CD4-positive, alpha-beta T cell treated with Interleukin-17A for 4 hours (primary cell): ENCODE measurements around the gene CDK5R2.
A peak's percentile ranks its signal among the peaks of the same experiment; 100 is the strongest.

Experiments
- DNase-seq: peaks from one replicate; pipeline ENCODE4 v3.0.0-alpha.2; 2020; ENCODE audit warnings: mixed read lengths

Gene CDK5R2

DNA sequence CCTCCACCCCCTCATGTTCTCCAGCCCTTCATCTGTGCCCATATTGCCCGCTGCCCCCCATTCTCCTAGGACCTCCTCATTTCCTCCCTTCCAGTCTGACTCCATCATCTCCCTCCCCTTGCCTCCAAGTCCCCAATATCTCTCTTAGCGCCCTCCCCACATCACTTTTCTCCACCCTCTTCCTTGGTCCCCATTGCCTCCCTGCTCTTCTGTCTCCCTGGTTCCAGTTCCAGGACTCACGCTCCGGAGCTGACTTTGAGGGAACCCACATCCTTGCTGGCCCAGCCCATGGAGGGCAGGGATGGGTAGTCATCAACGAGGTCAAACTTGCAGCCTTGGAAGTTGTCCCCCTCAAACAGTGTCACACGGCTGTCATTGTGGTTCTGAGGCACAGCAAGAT is 31.1 kb downstream of the CDK5R2 start:
- no peak for DNase-seq

DNA sequence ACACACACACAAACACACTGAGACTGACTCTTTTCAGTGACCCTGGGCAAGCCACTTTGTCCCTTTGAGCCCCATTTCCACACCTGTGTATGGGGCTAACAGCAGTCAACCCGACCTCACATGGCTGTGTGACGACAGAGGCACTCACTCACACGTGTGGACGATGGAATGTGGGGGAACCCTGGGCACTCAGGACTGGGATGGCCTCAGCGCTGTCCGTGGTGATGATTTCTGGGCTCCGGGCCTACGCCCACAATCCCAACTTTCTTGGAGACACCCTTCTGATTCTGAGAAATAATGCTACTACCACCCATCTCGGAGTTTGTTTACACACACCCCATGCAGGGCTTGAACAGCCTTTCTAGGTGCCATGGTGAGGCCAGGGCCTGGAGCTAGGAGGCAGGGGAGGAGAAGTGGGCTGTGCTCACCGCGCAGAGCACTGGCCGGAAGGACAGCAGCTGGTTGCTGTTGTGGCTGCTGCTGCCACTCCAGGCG is 32.3 kb downstream of the CDK5R2 start:
- no peak for DNase-seq

DNA sequence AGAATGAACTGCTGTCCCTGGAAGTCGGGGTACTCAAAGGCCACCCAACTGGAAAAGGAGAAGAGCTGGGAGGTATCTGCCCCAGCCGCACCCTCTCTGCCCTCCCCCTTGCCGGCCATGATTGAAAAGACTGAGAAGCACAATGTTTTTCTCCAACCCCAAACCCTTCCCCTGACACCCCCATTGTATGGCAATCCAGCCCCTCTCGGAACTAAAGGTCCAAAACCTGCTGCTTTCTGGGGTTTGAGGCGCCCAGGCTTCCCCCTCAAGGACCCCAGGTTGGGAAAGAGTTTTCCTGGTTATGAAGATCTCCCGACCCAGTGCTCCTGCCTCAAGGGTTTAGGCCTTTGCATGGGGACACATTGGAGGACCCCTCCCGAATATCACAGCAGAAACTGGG is 32.7 kb downstream of the CDK5R2 start:
- no peak for DNase-seq

DNA sequence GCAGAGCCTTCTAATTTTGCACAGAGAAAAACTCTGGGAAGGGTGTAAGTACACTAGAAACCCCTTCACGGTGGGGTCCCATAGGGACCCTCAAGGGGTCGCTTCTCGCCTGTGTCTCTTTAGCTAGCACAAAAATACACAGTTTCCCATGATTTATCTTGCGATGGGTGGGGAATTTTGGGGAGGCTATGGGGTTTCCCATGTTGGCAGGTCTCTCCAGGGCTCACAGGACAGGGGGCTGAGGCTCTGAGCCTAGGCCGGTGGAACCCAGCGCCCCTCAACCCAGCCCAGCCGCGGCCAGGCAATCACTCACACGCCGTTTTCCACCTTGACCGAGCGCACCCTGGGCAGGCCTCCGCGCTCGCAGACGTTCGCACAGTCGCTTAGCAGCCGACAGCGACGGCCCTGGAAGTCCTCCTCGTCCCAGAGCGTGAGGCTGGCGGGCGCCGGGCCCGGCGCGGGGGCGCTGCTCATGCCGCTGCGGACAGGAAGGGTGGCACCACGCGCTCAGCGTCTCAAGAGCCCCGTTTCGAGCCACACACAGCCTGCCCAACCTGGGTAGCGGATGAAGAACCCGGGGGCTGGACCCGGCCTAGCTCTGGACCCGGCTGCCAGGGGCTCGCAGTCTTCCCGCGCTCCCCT is 33.4 kb downstream of the CDK5R2 start:
- no peak for DNase-seq

DNA sequence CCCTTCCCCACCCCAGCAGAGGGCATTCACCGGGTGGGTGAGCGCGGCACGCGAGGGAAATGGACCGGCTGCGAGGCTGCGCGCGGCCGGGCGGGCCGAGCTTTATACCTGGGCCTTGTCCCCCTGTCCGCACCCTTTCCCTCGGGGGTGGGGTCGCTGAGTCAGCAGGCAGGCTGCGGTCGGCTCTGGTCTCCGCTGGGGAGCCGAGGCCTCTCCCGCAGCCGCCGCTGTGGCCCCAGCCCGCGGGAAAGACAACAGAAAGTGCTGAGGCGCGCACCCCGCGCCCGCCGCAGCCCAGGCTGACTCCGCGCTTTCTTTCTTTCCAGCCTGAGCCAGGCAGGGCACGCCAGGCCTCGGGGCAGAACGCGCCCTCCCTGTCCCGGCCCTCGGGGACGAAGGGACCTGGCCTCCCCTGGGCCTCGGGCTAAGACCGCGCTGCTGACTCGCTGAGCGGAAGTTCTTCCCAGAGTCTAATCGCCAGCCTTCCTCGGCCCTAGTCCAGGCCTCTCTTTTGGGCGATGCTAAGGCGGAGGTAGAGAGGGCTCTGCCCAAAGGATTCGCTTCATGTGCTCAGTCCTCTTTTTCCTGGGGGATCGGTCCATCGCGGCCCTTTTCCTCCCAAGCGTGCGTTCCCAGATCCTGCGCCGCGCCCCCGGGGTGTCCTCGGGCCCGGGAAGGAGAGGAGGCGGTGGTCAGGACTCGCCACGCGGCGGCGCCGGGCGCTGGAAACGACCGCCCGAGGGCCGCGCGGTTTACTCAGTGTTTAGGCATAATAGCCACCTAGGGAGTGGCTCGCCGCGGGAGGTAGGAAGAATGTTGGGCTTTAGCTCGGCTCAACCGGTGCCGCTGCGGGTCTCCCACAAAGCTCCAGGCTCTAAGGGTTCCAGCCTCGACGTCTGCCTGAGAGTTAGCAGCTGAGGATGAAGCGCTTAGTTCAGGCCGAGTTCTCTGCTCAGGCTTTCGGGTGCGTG is 34.2 kb downstream of the CDK5R2 start, which contains the start of gene CRYBA2:
Gene CRYBA2, minus strand, starts transcription at position 78 of the 971 bp plus-strand sequence. CDS start 246 bp downstream, outside the sequence.
- DNase-seq: no peak

DNA sequence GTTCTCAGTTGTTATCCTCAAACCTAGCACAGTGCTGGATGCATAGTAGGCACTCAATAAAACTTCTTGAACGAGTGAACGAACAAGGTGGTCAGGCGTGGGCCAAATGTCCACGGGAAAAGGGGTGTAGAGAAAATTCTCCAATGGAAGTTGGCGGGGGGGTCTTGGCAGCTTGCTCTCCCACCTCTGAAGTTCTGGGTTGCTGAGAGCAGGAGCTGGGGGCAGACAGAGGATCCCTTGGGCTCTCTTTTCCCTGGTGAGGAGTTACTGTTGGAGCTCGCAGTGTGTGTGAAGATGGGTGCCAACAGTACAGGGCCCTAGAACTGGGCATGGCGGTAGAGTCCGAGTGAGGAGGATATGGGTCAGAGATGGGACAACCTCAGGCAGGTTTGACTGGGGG is 36.1 kb downstream of the CDK5R2 start:
- DNase-seq: no peak

DNA sequence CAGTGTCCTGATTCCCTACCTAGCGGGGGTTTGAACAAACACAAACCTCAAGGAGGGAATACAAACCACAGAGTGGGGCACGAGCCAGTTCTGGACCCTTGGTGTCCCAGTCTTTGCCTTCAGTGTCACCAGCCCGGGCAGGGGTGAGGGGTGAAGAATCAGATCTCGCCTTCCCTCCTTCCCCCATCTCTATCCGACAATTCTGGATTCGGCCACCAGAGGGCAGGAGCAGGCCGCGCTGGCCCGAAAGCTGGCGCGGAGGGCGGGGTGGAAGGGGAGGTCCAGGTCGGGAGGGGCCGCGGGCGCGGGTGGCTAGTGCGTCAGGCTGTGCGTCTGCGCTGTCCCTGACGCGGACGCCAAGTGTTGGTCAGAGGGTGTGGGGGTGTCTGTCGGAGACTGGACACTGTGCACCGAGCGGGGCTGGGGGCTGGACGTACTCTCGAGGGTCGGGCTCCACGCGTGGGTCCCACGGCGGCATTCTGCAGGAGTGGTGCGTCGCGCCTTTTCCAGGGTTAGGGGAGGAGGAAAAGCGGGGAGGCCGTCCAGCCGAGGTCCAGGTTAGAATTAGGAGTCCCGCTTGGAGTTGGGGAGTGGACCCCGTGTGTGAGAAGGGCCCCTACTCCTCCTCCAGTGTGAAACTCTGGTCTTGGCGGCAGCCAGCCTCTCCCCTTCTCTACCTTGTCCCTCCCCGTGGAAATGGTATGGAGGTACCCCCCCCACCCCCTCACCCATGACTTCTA is 36.7 kb downstream of the CDK5R2 start:
- DNase-seq: peak; percentile 78

DNA sequence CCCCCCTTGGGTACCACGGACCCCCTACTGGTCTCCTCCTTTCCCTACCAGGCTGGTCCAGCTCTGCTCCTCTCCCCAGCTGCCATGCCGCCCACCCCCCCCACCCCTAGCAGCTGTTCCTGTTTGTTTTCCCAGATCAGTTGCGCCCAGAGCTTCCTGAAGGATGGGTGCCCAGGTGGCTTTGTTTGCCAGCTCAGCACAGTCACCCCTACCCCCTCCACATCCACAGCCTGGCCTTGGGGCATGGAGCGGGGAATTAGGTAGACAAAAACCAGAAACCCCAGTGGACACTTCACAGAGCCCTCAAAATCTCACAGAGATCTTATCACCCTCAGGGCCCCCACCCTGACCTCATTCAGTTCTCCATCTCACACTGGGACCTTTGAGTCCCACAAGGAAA is 37.5 kb downstream of the CDK5R2 start:
- DNase-seq: no peak

DNA sequence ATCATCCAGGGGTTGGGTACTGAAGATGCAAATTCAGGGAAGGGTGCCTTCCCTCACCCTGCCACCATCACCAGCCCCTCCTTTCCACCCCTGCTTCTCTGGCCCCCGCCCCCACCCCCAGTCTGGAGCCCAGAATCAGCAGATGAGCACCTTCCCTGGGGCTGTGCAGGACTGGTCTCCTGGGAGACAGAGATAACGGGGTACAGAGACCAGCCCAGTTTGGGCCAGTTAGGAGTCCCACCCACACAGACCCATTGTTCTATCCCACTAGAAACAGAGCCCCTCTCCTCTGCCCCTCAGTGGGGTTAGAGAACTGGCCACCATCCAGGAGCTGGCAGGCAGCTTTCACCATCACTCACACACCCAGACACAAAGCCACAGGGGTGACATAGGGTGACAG is 38.3 kb downstream of the CDK5R2 start:
- DNase-seq: no peak

DNA sequence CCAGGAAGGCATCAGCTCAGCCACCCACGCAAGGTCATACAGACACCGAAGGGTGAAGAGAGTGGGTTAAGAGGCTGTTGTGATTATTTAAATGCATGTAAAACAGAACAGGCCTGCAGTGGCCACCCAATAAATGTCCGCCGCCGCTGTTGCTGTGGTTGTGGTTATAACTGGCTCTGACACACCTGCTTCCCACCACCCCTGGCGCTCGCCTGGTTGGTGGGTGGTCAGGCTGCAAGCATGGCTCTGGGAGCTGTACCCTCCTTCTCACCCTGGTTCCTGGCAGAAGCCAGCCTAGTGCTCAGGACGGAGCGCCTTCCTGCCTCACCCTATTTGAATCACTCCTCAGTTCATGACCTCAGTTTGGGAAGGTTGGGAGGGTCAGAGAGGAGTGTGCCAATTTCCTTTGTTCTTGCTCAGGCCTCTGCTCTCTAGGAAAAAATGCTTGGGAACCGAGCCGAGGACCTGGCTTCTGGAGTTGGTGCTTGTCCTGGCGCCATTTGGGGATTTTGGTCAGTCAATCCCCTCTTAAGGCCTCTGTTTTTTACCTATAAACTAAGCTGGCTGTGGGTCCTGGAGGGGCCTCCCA is 39.0 kb downstream of the CDK5R2 start:
- no peak for DNase-seq

DNA sequence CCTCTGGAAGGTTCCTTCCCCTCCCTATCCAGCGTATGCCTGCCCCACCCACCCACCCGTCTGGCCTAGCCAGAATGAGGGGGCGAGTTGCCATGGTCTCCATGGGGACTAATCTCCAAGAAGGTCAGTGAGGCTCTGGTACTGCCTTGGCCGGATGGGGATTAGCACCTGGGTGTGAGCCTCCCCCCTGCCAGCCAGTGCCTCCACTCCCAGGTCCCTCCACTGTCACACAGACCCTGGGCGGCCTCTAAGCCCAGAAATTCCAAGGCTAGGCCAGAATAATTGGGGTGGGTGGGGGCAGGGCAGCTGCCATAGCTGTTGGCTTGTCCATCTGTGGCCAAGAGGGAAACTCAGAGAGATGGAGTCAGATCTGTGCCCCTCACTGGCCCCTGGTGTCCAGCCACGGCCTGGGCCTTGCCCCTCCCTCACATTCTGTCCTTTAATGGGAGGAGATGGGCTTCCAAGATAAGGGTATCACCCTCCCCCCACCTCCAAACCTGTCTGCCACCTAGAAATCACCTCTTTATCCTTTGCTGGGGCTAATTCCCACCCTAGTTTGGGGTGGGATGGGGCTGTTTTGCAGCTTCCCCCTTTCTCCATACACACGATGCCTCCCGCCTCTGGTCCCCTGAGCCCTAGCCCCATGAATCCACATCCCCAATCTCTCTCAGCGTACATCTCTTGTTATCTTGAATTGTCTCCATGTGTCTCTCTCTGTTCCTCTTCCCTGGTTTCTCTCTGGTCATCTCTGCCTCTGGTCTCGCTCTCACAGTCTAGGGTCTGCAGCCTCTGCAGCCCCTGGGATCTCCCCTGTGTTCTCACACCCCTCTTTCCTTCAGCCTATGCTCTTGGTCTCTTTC is 39.8 kb downstream of the CDK5R2 start:
- no peak for DNase-seq

DNA sequence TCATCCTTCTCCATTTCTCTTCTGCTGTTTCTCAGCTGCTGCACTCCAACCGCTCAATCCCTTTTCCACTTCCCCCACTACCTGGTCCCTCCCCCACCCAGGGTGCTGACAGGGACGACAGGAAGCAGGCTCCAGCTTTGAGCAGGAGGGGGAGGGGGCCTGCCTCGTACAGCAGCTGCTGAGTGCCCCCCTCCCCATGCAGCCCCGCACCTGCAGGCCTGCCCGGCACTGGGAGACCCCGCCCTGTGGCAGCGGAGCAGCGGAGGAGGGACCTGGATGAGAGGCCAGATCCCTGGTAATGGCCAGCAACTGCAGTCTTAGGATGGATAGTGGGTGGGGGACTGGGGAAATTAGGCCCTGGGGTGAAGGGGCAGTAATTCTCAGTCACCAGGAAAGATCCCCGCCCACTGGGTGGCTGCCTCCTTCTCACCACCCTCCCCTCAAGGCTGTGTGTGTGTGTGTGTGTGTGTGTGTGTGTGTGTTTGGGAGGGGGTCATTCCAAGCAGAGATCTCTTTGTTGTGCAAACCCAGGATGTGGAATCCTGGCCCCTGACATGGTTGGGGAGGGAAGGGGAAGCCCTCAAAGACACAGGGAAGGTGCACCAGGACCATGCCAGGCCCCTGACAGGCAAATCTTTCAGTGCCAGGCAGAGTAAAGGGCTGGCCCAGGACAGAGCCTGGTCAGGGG is 40.6 kb downstream of the CDK5R2 start:
- DNase-seq: no peak

DNA sequence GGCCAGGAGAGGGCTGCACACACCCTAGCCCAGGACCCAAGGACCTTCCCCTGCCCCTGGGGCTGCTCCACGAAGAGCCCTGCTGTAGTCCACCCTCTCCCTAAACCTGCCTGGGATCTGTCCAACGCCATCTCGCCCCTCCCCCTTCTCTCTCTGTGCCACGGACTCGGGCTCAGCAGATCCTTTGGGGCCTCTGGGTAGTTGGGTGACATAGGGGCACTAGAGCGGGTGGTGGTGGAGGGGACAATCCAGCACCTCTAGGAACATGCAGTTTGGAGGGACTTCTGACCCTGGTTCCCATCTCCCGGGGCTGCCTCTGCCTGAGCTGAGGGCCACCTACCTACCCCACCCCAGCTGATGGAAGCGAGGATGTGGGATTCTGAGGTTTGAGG is 41.1 kb downstream of the CDK5R2 start:
- no peak for DNase-seq

DNA sequence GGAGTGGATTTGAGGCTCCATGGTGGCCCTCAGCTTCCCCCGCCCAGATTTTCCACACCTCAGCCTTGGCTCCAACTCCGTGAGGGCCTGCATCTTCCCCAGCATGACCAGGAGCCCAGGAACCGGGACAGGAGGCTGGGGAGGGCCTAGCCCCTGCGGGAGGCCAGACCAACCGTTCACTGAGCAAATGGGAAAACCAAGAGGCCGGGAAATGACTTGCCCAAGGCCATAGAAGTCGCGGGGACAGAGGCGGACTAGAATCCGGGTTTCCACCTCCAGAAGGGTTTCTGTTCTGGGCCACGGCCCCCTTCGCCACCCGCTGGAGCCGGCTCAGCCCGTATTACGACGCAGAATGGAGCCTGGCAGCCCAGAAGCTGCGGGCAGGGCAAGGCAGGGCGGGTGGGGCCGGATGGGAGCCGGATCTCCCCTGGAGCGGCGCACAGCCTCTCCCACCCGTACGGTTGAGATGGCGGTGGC is 41.7 kb downstream of the CDK5R2 start:
- DNase-seq: no peak

DNA sequence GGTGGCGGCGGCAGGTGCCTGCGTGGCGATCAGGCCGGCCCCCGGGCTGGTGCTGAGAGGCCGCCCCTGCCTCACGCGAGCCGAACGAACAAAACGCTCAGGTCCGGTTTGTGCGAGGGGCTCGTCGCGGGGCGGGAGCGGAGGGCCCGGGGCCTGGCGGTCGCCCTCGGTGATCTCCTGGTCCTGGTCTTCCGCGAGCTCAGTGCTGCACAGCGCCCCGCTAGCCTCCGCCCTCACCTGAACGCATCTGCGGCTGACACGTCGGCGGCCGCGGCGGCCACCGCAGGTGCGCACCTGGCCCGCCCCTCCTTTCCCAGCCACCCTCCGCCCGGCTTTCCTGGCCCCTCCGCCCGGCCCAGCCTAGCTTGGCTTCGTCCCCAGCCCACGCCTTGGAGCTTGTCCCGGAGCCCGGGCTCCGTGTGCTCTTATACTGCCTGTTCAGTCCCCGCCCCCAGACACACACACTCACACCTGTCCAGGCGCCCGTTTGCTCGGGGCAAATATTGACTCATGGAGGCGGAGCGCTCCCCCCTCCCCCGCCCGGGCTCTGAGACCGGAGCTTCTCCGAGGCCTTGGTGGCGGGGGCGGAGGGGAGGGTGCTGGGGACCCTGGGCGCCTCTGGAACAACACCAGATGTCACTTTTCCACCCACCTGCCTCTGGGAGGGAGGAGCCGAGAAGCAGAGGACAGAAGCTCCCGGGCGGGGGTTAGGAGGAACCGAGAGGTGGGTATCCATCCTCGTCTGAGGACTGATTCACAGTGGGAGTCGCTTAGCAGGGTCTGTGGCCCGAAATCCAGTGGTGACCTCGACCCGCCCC is 42.3 kb downstream of the CDK5R2 start:
- DNase-seq: peak; percentile 46

DNA sequence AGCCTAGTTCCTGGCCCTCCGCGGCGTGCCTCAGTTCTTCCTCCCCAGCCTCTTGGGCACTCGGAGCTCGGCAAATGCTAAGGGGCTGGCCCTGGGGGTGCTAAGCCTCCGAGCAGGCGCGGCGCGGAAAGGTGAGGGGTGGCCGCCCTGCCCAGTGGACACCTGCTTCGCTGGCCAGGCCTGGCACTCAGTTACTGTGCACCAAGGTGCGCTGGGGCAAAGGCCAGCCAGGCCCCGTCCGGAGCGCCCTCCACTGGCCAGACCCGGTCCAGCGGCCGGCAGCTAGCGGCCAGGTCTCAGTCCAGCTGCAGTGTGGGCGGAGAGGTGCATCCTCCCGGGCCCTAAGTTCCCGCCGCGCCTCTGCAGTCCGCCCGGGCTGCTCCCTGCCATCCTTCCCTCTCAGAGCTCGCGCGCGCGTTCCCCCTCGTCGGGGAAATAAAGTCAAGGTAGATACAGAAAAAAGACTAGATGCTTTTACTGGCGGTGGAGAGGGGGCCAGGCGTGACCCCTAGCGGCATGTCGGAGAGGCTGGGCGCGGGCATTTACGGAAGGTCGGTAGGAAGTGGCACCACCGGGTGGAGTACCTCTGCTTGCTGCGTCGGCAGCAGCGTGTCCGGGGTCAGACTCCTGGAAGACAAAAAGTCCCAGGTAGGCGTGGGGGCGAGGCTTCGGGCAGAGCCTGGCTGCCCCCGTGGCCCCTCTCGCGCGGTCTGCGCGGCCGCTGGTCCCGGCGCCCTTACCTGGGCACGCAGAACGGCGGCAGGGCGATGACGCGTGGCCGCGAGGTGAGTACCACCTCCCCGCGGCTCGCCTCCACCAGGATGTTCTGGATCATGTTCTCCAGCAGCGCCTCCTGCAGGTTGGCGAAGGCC is 43.2 kb downstream of the CDK5R2 start:
- peak; percentile 55 for DNase-seq

DNA sequence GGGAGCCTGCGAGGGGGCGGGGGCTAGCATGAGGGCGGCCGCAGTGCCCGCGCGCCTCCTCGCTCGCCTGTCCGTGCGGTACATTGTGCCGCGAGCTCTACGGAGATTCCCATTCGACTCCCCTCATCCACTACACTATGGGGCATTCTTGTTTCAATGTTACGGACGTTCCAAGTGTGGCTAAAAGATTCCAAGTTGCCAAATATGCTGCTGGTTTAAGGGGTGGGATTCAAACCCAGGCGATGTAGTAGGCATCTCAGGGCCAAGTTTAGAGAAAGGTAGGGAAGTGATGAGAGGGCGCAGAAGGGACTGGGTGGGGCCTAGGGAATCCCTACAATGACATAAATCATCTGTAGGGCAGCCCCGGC is 43.8 kb downstream of the CDK5R2 start:
- no peak for DNase-seq

DNA sequence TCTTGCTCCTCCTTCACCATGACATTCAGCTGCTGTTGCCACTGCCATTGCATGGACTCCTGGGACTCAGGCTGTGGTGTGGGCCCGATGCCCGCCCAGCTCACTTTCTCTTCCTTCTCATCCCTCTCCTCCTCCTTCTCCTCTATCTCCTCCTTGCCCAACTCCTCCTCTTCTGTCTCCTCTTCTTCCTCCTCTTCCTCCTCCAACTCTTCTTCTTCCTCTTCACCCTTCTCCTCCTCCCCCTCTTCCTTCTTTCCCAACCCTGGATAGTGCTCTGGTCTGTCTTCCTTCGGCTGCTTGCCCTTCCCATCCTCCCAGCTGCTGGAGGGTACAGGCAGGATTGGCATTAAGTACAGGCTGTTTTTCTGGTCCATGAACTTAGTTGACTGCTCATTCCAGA is 44.5 kb downstream of the CDK5R2 start:
- DNase-seq: no peak

DNA sequence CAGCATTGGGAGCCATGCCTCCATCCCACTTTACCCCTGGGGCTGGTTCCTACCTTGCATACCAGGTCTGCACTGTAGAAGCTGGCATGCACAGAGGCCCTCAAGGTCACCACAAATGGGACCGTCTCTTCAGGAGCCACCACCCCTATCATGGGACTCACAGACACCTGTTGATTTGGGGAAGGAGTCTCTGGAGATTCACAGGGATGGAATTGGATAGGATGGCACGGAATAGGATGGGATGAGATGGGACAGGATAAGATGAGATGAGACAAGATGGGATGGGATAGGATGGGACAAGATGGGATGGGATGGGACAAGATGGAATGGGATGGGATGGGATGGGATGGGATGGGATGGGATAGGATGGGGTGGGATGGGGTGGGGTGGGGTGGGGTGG is 49.8 kb downstream of the CDK5R2 start:
- no peak for DNase-seq
